Measurements from ENCODE around the gene DCTN5. TPM values are rescaled to one million over a fixed set of nuclear protein-coding genes. Genes with fewer than 3 reads are reported as not detected.

The DCTN5 gene
- total RNA-seq, 1 donor from 2014 or later, result 32.6 TPM

DNA sequence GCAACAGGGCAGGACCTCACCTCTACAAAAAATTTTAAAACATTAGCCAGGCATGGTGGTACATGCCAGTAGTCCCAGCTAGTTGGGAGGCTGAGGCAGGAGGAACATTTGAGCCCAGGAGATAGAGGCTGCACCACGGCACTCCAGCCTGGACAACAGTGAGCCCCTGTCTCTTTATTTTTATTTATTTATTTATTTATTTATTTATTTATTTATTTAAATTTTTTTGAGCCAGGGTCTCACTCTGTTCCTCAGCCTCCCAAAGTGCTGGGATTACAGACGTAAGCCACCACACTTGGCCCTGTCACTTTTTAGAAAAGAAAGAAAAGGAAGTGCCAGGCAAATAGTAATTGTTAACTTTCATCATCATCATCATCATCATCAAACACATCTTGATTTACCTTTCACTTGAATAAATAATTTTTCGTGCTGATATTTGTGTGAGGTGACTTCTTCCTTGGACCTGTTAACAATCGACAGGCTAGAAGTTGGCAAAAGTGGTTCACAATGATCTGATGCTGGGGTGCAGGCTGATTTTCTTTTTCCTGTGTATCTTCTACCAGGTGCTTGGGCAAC, 6.7 kb upstream of the DCTN5 start:
- no peak for DNase-seq (ENCODE audit: low read depth)
- TF ChIP-seq, protein P1, sequence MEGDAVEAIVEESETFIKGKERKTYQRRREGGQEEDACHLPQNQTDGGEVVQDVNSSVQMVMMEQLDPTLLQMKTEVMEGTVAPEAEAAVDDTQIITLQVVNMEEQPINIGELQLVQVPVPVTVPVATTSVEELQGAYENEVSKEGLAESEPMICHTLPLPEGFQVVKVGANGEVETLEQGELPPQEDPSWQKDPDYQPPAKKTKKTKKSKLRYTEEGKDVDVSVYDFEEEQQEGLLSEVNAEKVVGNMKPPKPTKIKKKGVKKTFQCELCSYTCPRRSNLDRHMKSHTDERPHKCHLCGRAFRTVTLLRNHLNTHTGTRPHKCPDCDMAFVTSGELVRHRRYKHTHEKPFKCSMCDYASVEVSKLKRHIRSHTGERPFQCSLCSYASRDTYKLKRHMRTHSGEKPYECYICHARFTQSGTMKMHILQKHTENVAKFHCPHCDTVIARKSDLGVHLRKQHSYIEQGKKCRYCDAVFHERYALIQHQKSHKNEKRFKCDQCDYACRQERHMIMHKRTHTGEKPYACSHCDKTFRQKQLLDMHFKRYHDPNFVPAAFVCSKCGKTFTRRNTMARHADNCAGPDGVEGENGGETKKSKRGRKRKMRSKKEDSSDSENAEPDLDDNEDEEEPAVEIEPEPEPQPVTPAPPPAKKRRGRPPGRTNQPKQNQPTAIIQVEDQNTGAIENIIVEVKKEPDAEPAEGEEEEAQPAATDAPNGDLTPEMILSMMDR (conservative IDR thresholded peaks at IDR 0.05; ENCODE audit: low read depth, low read length), result no peak
- no peak overlapping the region for H3K4me3 ChIP-seq (ENCODE audit: low read depth, low read length)

DNA sequence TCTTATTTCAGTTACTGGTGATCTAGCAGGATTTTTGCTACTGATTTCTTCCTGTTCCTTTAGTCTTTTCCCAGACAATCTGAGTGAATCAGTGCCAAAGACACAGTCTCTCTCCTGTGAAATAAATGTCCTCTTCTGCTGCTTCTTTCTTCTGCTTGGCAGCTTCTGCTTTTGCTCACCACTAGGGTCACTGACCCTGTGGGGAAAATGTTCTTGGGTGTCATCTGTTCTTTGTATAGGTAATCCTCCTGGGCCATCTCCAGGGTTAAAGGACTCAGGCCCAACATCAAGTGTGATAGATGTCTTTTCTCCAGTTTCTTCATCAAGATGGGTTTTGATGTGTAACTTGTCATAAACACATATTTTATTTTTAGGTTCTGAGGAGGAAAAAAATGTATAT, 5.3 kb upstream of the DCTN5 start:
- TF ChIP-seq, protein P1 (conservative IDR thresholded peaks at IDR 0.05; ENCODE audit: low read depth, low read length), result no peak
- H3K4me3 ChIP-seq (ENCODE audit: low read depth, low read length), result no peak overlapping the region
- DNase-seq (ENCODE audit: low read depth), result no peak

DNA sequence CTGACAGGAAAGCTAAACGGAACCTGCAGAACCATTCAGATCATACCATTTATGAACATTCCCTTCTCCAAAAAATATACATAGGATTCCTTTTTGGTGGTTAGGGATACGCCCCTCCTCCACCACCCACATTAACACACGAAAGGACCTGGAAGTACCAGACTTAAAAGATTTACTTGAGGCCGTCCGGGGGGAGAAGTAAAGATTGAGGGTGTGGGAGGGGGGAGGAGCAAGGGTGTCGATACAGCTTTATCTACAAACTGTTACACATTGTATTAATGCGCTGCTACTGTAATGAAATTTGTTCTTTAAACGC, 693 bp upstream of the DCTN5 start:
- TF ChIP-seq, protein P1 (conservative IDR thresholded peaks at IDR 0.05; ENCODE audit: low read depth, low read length), result no peak
- no peak for DNase-seq (ENCODE audit: low read depth)

DNA sequence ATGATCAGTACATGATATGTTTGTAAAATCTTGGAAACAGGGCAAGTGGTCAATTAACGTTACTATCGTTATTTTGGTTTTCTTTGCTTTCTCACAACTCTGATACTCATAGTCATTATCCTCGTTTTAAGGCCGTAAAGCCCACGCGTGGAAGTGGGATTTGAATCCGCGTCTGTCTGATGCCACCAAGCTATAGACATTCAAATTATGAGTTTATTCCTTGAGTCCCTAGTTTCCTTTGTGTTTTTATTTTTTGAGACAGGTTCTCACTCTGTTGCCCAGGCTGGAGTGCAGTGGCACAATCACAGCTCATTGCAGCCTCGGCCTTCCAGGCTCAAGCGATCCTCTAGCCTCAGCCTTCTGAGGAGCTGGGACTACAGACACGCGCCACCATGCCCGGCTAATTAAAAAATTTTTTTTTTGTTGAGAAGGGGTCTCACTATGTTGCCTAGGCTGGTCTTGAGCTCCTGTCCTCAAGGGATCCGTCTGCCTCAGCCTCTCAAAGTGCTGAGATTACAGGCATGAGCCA, 1.0 kb downstream of the DCTN5 start:
- H3K4me3 ChIP-seq (ENCODE audit: low read depth, low read length), result peak overlapping the region; percentile 100
- DNase-seq (ENCODE audit: low read depth), result no peak

More for the DNA sequence above, 693 bp upstream of the DCTN5 start:
- H3K4me3 ChIP-seq (ENCODE audit: low read depth, low read length), result peak overlapping the region; percentile 100

DNA sequence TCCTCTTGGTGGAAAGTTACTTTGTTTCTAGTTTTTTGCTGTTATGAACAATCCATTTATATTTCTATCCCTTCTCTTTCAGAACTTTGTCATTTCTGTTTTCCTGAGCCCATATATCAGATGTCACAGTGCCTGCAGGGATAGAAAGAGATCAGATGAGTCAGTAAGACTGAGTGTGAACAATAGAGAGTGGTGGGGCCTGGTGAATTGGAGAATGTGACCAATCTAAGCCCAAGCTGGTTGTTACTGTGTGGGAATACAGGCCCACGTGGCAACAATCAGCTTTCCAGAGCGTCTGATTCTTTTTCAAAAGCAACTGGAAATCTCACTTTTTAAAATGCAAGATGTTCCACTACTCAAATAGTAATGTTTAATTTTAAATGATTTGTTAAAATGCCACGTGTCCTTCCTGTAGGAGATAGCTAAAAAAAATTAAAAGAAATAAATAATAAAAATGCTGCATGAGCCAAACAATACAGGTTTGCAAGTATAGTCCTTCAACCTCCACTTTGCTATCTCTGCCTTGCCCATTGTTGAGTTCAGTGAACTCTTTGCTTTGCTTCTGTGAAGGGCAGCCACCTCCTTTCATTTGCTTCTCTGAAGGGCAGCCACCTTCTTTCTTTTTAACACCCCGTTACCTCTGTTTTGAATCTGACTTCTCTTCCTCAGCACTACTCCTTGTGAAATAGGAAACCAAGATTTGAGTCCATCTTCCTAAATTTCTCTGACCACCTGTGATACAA, 9.6 kb downstream of the DCTN5 start:
- TF ChIP-seq, protein P1 (conservative IDR thresholded peaks at IDR 0.05; ENCODE audit: low read depth, low read length), result no peak
- no peak for DNase-seq (ENCODE audit: low read depth)
- H3K4me3 ChIP-seq (ENCODE audit: low read depth, low read length), result no peak overlapping the region

More for the DNA sequence above, 1.0 kb downstream of the DCTN5 start:
- TF ChIP-seq, protein P1 (conservative IDR thresholded peaks at IDR 0.05; ENCODE audit: low read depth, low read length), result no peak

DNA sequence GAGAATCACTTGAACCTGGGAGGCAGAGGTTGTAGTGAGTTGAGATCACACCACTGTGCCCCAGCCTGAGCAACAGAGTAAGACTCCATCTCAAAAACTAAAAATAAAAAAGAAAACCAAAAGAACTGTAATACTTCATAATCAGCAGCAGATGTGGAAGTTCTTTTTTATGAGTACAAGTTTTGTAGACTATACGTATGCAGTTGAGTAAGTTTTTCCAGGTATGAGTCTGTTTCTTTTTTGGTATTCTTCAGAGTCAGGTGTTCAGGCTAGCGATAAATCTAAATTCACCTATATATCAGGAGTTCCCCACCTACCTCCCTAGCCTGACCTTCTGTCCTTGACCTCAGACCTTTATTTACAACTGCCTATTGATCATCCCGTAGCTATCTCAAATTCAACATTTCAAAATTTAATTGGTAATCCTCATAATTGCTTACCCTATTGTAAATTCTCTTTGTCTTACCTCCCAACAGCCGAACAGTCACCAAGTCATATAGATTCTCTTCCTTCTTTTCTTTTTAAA, 10.7 kb downstream of the DCTN5 start:
- H3K4me3 ChIP-seq (ENCODE audit: low read depth, low read length), result no peak overlapping the region
- TF ChIP-seq, protein P1 (conservative IDR thresholded peaks at IDR 0.05; ENCODE audit: low read depth, low read length), result no peak
- DNase-seq (ENCODE audit: low read depth), result no peak
